Measurements from ENCODE around the gene HSH2D. TPM values are rescaled to one million over a fixed set of nuclear protein-coding genes. Genes with fewer than 3 reads are reported as not detected.

HSH2D gene
- total RNA-seq, 2 experiments from 2014 or later: 57.6 to 79.0 TPM

GRCh38 chr19:16188521-16188920 lies 45.0 kb downstream of the HSH2D start:
- H4K20me1 ChIP-seq (ENCODE audit: insufficient read depth, low read length): no peaks in the 10 kb centered on the region
- no peak overlapping the region for H3K4me3 ChIP-seq (ENCODE audit: low read depth, low read length, poor library complexity, severe bottlenecking)
- no peaks in the 10 kb centered on the region for H3K9me2 ChIP-seq (ENCODE audit: insufficient read depth, low read length)
- DNase-seq (ENCODE audit: low spot score): no peak
- intact Hi-C loops (cut with micrococcal nuclease; ENCODE audit: unreplicated experiment): no loop called here
- no peak for TF ChIP-seq EZH2phosphoT487 (IDR thresholded peaks at IDR 0.05; ENCODE audit: borderline replicate concordance, low read depth, low read length)
- no peak for TF ChIP-seq CTCF (conservative IDR thresholded peaks at IDR 0.05; ENCODE audit: low read length)
- ChIA-PET CTCF (ENCODE audit: unreplicated experiment) (interaction anchor here (0.5 to 0.6 kb wide), 2 partner anchors 122 to 160 kb away, joined by 3 to 5 read pairs; no protein-coding TSS in a partner anchor), POLR2A (interaction anchor here (1.0 kb wide), 1 partner anchor 7 kb away, joined by 3 read pairs; no protein-coding TSS in a partner anchor)
- H2AFZ ChIP-seq (ENCODE audit: low read length): no peak overlapping the region
- peaks cover 50% of the 10 kb centered on the region for H3K36me3 ChIP-seq (ENCODE audit: insufficient read depth, low read length)
- H3K4me2 ChIP-seq (ENCODE audit: low read length): no peak overlapping the region
- no TSS peak for BruUV-seq (replicated peaks)
- no peak overlapping the region for H3K27ac ChIP-seq (ENCODE audit: low read depth, low read length, poor library complexity, severe bottlenecking)
- peaks cover 17% of the 10 kb centered on the region for H3K79me2 ChIP-seq (ENCODE audit: insufficient read depth, low read depth, low read length)
- no peaks in the 10 kb centered on the region for H3K9me3 ChIP-seq (ENCODE audit: low read length)
- peaks cover 15% of the 10 kb centered on the region for H3K4me1 ChIP-seq (ENCODE audit: insufficient read depth, low read length, poor library complexity, severe bottlenecking)

DNA sequence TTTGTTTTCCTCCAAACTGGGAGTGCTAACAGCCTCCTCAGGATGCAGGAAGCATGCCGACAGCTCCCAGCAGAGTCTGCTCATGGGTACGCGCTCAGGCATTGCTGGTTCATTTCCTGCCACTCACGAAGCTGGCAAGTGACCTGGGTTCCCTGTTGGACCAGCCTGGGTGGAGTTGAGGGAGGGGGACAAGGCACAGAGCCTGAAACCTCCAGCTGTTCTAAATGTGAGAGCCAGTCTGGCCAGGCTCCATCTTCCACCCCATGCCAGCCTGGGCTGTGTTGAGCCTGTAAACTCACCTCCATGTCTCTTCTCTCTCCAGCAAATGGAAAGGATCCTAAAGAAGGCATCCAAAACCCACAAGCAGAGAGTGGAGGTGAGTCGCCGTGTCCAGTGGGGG lies 46.7 kb downstream of the HSH2D start:
- no peak for DNase-seq (ENCODE audit: low spot score)

More for the DNA sequence above, 46.7 kb downstream of the HSH2D start:
- Histone ChIP-seq H3K4me1 (ENCODE audit: insufficient read depth, low read length, poor library complexity, severe bottlenecking) (peaks cover 10% of the 10 kb centered on the region), H3K36me3 (ENCODE audit: insufficient read depth, low read length) (peaks cover 50% of the 10 kb centered on the region), H2AFZ (ENCODE audit: low read length) (no peak overlapping the region), H3K79me2 (ENCODE audit: insufficient read depth, low read depth, low read length) (peaks cover 17% of the 10 kb centered on the region), H4K20me1 (ENCODE audit: insufficient read depth, low read length) (no peaks in the 10 kb centered on the region), H3K4me3 (ENCODE audit: low read depth, low read length, poor library complexity, severe bottlenecking) (no peak overlapping the region), H3K9me2 (ENCODE audit: insufficient read depth, low read length) (no peaks in the 10 kb centered on the region), H3K4me2 (ENCODE audit: low read length) (no peak overlapping the region), H3K27ac (ENCODE audit: low read depth, low read length, poor library complexity, severe bottlenecking) (no peak overlapping the region), H3K9me3 (ENCODE audit: low read length) (no peaks in the 10 kb centered on the region)
- intact Hi-C loops (cut with micrococcal nuclease; ENCODE audit: unreplicated experiment): no loop called here
- ChIA-PET POLR2A (no interaction called here), CTCF (ENCODE audit: unreplicated experiment) (no interaction called here)
- no peak for TF ChIP-seq CTCF (conservative IDR thresholded peaks at IDR 0.05; ENCODE audit: low read length)
- TF ChIP-seq EZH2phosphoT487 (IDR thresholded peaks at IDR 0.05; ENCODE audit: borderline replicate concordance, low read depth, low read length): no peak
- no TSS peak for BruUV-seq (replicated peaks)

Measured in OCI-LY7 (cell line).